Lung (tissue), 12 donors: ENCODE results near the gene SLC23A2. TPM values are rescaled to one million over a fixed set of nuclear protein-coding genes. Genes with fewer than 3 reads are reported as not detected.
A peak's percentile ranks its signal among the peaks of the same experiment; 100 is the strongest.

Experiments used
- ATAC-seq: fragments of 200-7000 bp; cut with Tn5 transposase; one replicate; pipeline ENCODE4 v1.9.1; 2020; ENCODE audit warnings: moderate number of reproducible peaks; ENCODE audit not compliant: insufficient read depth, low FRiP score
- DNase-seq, 3 donors: peaks; one replicate each; pipeline ENCODE4 v3.0.0-alpha.2; 2013 to 2017
- H3K27ac ChIP-seq, 2 donors: one replicate each; pipeline ENCODE4 v1.5.1; 2013; ENCODE audit warnings: mild to moderate bottlenecking in 2 of 2, moderate library complexity in 2 of 2, control low read depth in 1 of 2, inconsistent platforms in 1 of 2, low read depth in 1 of 2, low read length in 1 of 2
- H3K27me3 ChIP-seq, 3 donors: one replicate each; pipeline ENCODE4 v1.5.1; 2013; ENCODE audit warnings: low read length in 2 of 3; ENCODE audit not compliant: control insufficient read depth in 3 of 3, insufficient read depth in 3 of 3
- H3K36me3 ChIP-seq, 4 donors: one replicate each; pipeline ENCODE4 v1.5.1; 2013; ENCODE audit warnings: low read length in 4 of 4, mild to moderate bottlenecking in 1 of 4, moderate library complexity in 1 of 4; ENCODE audit not compliant: control insufficient read depth in 4 of 4, insufficient read depth in 4 of 4
- H3K4me1 ChIP-seq, 5 donors: one replicate each; pipeline ENCODE4 v1.5.1; 2013; ENCODE audit warnings: low read length in 5 of 5, mild to moderate bottlenecking in 2 of 5, moderate library complexity in 1 of 5; ENCODE audit not compliant: control insufficient read depth in 5 of 5, insufficient read depth in 5 of 5
- H3K4me3 ChIP-seq: one replicate; pipeline ENCODE4 v1.5.1; 2013; ENCODE audit warnings: mild to moderate bottlenecking, control low read depth, moderate library complexity
- H3K9ac ChIP-seq, 2 donors: one replicate each; pipeline ENCODE4 v1.5.1; 2013; ENCODE audit warnings: low read length in 2 of 2, control low read depth in 1 of 2; ENCODE audit not compliant: insufficient read depth in 1 of 2
- H3K9me3 ChIP-seq, 4 donors: one replicate each; pipeline ENCODE4 v1.5.1; 2013; ENCODE audit warnings: low read length in 3 of 4, mild to moderate bottlenecking in 1 of 4, moderate library complexity in 1 of 4; ENCODE audit not compliant: control insufficient read depth in 4 of 4, insufficient read depth in 3 of 4
- CTCF ChIP-seq: IDR thresholded peaks from 2 replicates; pipeline ENCODE4 v1.5.1; 2012; ENCODE audit warnings: mild to moderate bottlenecking; ENCODE audit errors: control extremely low read depth, extremely low read depth
- WGBS, 2 donors: extraction: QIAGEN DNeasy Blood & Tissue Kit; methylation state at CpG; one replicate each; pipeline ENCODE4 v1.1.7; 2013; 5-methylcytosine and 5-hydroxymethylcytosine counted together
- polyA plus RNA-seq, 2 donors: library from polyadenylated mRNA; stranded (reverse); fragments of 200-250 nt; gene quantifications; one replicate each; pipeline ENCODE4 v1.2.1, GENCODE V29; 2013
- total RNA-seq, 2 donors: library from RNA; depleted of rRNA in 1 of 2; stranded (reverse); fragments of >200 nt in 1 of 2; gene quantifications; one replicate each; pipeline ENCODE4 v1.2.1, GENCODE V29; 2014 to 2021
- donor health status: control.
- donor health status: control.
- donor health status: Bipolar disorder and iron deficiency.
- donor health status: healthy.
- donor health status: DM: yes; HTN: yes; CAD: no.

SLC23A2 gene
- total and polyA plus RNA-seq, 4 donors: 6.0 to 23.5 (median 14.3) TPM

GRCh38 chr20:4946986-4947385 is 54.3 kb downstream of the SLC23A2 start:
- H3K27ac ChIP-seq: no peak overlapping the region
- H3K36me3 ChIP-seq: peaks cover 0 to 2% (median under 1%) of the 10 kb centered on the region in 4 donors
- TF ChIP-seq CTCF: no peak
- WGBS, 2 donors: 61 to 68% methylated on average over 6 of the region's 6 CpGs
- DNase-seq (no peak), ATAC-seq (no peak)
- no peaks in the 10 kb centered on the region for H3K27me3 ChIP-seq
- H3K4me3 ChIP-seq: no peak overlapping the region
- no peaks in the 10 kb centered on the region for H3K9me3 ChIP-seq
- peaks cover 0 to 11% (median under 1%) of the 10 kb centered on the region in 5 donors for H3K4me1 ChIP-seq
- H3K9ac ChIP-seq: no peak overlapping the region

GRCh38 chr20:4946585-4946984 is 54.7 kb downstream of the SLC23A2 start:
- Histone ChIP-seq H3K36me3 (peaks cover 0 to 2% (median 0%) of the 10 kb centered on the region in 4 donors), H3K9me3 (no peaks in the 10 kb centered on the region), H3K9ac (no peak overlapping the region), H3K27ac (no peak overlapping the region), H3K4me3 (no peak overlapping the region), H3K27me3 (no peaks in the 10 kb centered on the region), H3K4me1 (peaks cover 0 to 11% (median 2%) of the 10 kb centered on the region in 5 donors)
- DNase-seq (no peak), ATAC-seq (no peak)
- no peak for TF ChIP-seq CTCF
- WGBS, 2 donors: 97 to 98% methylated on average over 6 of the region's 6 CpGs

DNA sequence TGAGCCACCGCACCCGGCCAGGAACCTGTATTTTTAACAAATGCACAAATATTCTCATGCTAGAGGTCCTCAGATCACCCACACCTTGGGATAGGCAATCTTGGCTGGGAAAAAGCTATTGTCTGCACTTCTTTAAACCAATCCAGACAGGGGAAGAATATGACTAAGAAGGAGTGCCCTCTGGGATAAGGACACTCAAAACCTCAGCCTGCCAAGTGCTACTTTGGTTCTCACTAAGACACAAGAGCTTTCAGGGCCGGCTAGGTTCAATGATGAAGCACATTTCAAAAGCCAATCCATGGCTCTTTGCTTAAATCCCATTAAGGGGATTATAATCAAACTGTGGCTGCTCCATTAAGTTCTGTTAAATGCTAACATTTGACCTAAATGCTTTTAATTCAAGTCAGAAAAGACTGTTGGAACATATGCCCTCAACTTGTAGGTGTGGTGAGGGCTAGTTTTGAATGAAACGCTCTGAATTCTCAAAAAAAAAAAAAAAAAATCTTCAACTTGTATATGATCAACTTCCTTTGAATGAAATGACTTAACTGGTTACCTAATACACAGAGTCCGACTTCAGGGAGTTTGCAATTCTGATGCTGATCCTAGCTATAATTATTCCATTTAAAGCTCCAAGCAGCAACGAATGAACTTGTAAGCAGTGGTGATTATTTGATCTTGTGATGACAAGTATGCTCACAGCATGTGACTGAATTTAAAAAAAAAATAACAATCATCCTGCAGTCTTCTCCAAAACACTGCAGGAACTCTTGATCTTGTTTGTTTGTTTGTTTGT is 56.6 kb downstream of the SLC23A2 start:
- peaks cover 0 to 3% (median 0%) of the 10 kb centered on the region in 4 donors for H3K36me3 ChIP-seq
- DNase-seq: no peak
- TF ChIP-seq CTCF: no peak
- no peak overlapping the region for H3K4me3 ChIP-seq
- peaks cover 0 to 9% (median 2%) of the 10 kb centered on the region in 5 donors for H3K4me1 ChIP-seq
- no peak overlapping the region for H3K27ac ChIP-seq
- no peaks in the 10 kb centered on the region for H3K27me3 ChIP-seq
- ATAC-seq: peak; percentile 58
- WGBS, 2 donors: 62 to 83% methylated on average over 6 of the region's 6 CpGs
- no peaks in the 10 kb centered on the region for H3K9me3 ChIP-seq
- no peak overlapping the region for H3K9ac ChIP-seq

- no peak for TF ChIP-seq CTCF
- 36 to 46% methylated on average over 5 of the region's 5 CpGs for WGBS, 2 donors
- H3K27ac ChIP-seq: no peak overlapping the region
- no peak for DNase-seq
- no peak for ATAC-seq
- peaks cover 2 to 8% (median 4%) of the 10 kb centered on the region in 5 donors for H3K4me1 ChIP-seq
- H3K4me3 ChIP-seq: no peak overlapping the region
- H3K27me3 ChIP-seq: no peaks in the 10 kb centered on the region
- peaks cover 0 to 1% (median 0%) of the 10 kb centered on the region in 4 donors for H3K36me3 ChIP-seq
- no peaks in the 10 kb centered on the region for H3K9me3 ChIP-seq
- H3K9ac ChIP-seq: no peak overlapping the region
Measured at GRCh38 chr20:4942331-4942730, 59.0 kb downstream of the SLC23A2 start.
